ENCODE measurements around the gene DLG2. TPM values are rescaled to one million over a fixed set of nuclear protein-coding genes. Genes with fewer than 3 reads are reported as not detected.

The DLG2 gene
- total RNA-seq, 1 donor: 1.3 TPM

DNA sequence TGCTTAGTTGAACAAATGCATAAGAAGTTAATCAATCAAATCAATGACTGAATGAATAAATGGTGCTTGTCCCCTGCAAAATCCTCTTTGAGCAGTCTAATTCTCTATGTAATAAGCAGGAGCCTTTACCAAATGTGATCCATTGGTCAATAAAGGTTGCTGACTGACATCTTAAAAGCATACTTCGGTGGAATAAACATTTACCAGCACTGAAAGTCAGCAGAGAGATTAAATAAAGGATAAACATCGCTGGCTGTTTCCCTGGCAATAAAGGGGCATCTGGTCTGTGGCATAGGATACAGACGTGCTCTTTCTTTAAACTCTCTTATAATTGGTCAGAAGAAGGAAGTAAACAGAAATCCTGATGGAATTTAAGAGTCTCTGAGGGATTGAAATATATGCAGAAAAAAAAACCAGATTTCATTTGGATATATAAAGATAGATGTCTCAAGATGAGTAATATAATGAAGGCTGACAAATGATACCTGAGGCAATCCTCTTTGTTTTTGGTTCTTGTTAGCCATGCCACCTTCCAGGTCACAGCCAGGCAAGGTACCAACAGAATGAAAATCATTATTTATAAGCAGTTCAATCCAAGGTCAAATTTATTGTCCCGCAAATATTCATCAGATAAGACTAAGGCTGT is 1762.6 kb downstream of the DLG2 start:
- no peak overlapping the region for H3K4me3 ChIP-seq (ENCODE audit: low read depth, low read length)
- TF ChIP-seq, protein P1, sequence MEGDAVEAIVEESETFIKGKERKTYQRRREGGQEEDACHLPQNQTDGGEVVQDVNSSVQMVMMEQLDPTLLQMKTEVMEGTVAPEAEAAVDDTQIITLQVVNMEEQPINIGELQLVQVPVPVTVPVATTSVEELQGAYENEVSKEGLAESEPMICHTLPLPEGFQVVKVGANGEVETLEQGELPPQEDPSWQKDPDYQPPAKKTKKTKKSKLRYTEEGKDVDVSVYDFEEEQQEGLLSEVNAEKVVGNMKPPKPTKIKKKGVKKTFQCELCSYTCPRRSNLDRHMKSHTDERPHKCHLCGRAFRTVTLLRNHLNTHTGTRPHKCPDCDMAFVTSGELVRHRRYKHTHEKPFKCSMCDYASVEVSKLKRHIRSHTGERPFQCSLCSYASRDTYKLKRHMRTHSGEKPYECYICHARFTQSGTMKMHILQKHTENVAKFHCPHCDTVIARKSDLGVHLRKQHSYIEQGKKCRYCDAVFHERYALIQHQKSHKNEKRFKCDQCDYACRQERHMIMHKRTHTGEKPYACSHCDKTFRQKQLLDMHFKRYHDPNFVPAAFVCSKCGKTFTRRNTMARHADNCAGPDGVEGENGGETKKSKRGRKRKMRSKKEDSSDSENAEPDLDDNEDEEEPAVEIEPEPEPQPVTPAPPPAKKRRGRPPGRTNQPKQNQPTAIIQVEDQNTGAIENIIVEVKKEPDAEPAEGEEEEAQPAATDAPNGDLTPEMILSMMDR (IDR thresholded peaks at IDR 0.05; ENCODE audit: insufficient read depth, low read depth, low read length): no peak
- DNase-seq (ENCODE audit: low read depth): no peak

DNA sequence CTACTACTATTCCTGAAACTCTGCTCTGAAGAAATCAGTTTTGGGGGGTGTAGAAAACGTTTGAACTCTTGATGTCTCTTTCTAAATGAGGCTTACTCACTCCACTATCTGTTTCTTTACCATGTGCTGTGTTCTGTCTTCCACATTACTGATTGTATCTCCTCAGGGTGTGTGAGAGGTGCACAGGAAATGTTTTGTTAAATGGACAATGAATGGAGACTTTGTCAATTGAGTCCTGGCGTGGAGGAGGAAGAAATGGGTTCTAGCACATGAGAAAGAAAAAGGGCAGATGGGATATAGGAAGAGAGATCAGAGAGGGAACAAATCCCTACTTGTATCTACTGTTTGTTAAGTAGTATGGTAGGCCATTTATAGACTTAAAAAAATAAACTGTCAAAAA is 1763.9 kb downstream of the DLG2 start:
- no peak overlapping the region for H3K4me3 ChIP-seq (ENCODE audit: low read depth, low read length)
- TF ChIP-seq, protein P1 (IDR thresholded peaks at IDR 0.05; ENCODE audit: insufficient read depth, low read depth, low read length): no peak
- DNase-seq (ENCODE audit: low read depth): no peak

DNA sequence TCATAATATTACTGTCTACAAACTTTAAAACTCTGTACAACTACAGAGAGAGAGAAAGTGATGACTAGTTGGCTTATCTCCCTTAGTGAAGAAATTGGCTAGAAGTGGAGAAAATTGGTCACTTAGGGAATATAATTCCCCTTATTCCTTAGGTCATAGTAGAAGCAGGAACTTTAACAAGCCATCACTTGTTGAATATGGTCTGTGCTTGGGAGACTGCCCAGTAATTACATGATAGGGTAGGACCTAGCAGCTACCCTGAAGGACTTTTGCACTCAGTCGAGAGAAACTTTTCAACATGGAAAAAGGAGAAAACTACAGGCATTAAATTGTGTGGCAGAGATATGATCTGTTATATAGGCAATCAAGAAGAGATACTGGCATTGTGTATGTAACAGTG is 1764.5 kb downstream of the DLG2 start:
- no peak overlapping the region for H3K4me3 ChIP-seq (ENCODE audit: low read depth, low read length)
- TF ChIP-seq, protein P1 (IDR thresholded peaks at IDR 0.05; ENCODE audit: insufficient read depth, low read depth, low read length): no peak
- DNase-seq (ENCODE audit: low read depth): no peak

DNA sequence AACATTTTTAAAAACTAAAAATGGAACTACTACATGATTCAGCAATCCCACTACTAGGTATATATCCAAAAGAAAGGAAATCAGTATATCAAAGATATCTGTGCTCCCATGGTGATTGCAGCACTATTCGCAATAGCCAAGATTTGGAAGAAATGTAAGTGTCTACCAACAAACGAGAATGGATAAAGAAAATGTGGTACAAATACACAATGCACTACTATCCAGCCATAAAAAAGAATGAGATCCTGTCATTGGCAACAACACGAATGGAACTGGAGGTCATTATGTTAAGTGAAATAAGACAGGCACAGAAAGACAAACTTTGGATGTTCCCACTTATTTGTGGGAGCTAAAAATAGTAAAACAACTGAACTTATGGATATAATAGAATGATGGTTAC is 1765.1 kb downstream of the DLG2 start:
- DNase-seq (ENCODE audit: low read depth): no peak
- no peak overlapping the region for H3K4me3 ChIP-seq (ENCODE audit: low read depth, low read length)
- TF ChIP-seq, protein P1 (IDR thresholded peaks at IDR 0.05; ENCODE audit: insufficient read depth, low read depth, low read length): no peak

DNA sequence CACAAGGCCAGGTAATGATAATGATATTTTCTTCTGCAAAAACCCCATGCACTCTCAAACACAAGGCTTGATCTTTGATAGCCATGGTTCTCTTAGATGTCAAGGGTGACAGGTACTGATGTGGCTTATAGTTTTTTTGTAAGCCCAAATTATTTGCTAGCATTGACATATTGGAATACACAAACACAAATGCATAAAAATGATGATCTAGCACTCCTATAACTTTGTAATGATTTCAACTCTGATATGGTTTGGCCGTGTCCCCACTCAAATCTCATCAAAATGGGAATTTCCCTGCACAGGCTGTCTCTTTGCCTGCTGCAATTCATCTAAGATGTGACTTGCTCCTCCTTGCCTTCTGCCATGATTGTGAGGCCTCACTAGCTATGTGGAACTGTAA is 1768.5 kb downstream of the DLG2 start:
- H3K4me3 ChIP-seq (ENCODE audit: low read depth, low read length): no peak overlapping the region
- TF ChIP-seq, protein P1 (IDR thresholded peaks at IDR 0.05; ENCODE audit: insufficient read depth, low read depth, low read length): no peak
- no peak for DNase-seq (ENCODE audit: low read depth)

DNA sequence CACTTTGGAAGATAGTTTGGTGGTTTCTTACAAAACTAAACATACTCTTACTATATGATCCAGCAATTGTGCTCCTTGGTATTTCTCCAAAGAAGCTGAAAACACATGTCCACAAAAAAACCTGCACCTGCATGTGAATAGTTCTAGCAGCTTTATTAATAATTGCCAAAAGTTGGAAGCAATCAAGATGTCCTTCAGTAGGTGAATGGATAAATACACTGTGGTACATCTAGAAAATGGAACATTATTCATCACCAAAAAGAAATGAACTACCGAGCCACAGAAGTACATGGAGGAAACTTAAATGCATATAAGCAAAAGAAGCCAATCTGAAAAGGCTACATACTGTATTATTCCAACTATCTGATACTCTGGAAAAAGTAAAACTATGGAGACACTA is 1771.9 kb downstream of the DLG2 start:
- DNase-seq (ENCODE audit: low read depth): no peak
- TF ChIP-seq, protein P1 (IDR thresholded peaks at IDR 0.05; ENCODE audit: insufficient read depth, low read depth, low read length): no peak
- no peak overlapping the region for H3K4me3 ChIP-seq (ENCODE audit: low read depth, low read length)
